ENCODE results near the gene PILRA.
"Not testable (repeated sequence)": the region's sequence is repeated elsewhere in the genome, so short reads cannot be mapped to it uniquely, and the experiment has no call there.

The PILRA gene

DNA sequence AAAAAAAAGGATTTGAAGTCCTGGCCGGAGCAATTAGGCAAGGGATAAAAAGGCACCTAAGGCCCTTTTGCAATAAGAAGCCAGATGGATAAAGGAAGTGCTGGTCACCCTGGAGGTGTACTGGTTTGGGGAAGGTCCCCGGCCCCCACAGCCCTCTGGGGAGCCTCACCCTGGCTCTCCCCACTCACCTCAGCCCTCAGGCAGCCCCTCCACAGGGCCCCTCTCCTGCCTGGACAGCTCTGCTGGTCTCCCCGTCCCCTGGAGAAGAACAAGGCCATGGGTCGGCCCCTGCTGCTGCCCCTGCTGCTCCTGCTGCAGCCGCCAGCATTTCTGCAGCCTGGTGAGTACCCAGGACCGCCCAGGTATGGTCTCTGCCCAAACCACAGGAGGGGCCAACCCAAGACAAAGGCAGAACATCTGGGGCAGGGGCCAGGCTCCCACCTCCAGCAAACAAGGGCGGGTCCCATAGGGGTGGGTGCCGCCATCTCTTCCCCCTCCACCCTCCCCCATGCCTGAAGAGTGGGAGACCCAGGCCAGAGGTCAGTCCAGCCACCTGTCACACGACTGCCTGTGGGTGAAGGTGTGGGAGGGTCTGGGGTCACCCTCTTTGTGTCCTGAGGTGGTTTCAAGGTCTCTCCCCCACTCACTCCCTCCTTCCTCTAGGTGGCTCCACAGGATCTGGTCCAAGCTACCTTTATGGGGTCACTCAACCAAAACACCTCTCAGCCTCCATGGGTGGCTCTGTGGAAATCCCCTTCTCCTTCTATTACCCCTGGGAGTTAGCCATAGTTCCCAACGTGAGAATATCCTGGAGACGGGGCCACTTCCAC, 15.0 kb upstream of the PILRA start, which contains the start of gene PILRB:
Gene PILRB (plus strand): TSS at position 91 of the 830 bp plus-strand sequence. CDS start 186 bp downstream, at position 277.
- no peak for DNase-seq

DNA sequence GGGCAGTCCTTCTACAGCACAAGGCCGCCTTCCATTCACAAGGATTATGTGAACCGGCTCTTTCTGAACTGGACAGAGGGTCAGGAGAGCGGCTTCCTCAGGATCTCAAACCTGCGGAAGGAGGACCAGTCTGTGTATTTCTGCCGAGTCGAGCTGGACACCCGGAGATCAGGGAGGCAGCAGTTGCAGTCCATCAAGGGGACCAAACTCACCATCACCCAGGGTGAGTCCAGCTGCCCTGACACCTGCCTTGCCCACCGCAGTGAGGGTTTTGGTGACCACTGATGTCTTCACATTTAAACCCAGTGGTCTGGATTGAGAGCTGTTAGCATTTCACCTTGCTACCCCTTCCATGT, 14.5 kb upstream of the PILRA start:
- DNase-seq = no peak

DNA sequence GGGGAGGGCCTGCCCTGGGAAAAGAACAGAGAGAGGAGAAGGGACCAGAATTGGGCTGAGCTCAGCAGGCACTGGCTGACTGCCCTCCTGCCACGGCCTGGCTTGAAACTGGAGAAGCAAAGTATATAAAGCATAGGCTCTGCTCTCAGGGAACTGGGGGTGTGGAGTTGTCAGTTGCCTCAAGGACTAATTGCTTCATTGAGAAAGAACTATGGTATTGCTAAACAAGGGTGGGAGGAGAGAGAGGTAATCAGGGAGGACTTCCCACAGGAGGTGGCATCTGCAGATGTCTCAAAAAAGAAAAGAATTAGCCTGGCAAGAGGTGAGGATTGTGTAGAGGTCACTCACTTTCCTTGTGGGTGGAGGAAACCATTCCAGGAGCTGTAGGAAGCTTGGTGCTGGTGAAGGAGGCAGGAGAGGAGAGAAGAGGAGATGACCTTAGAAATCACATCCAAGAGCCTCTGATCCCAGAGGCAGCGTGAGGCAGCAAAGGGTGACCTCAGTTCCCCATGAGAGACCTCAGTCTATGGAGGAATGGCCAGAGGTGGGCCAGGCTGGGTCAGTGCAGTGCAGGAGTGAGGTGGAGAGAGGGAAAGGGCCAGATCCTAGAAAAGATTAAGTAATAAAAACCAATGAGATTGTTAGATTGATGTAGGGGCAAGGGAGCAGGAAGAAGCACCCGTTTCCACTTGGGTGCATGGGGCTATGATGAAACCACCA, 13.0 kb upstream of the PILRA start:
- no peak for DNase-seq

DNA sequence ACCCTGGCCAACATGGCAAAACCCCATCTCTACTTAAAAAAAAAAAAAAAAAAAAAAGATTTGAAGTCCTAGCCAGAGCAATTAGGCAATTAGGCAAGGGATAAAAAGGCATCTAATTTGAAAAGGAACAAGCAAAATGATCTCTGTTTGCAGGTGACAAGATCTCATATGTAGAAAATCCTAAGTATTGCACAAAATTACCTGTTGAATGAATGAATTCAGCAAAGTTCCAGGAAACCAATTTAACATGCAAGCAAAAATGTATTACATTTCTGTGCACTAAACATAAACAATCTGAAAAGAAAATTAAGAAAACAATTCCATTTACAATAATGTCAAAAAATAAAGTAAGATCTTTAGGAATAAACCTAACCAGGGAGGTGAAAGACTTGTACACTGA, 10.2 kb upstream of the PILRA start:
- no peak for DNase-seq

DNA sequence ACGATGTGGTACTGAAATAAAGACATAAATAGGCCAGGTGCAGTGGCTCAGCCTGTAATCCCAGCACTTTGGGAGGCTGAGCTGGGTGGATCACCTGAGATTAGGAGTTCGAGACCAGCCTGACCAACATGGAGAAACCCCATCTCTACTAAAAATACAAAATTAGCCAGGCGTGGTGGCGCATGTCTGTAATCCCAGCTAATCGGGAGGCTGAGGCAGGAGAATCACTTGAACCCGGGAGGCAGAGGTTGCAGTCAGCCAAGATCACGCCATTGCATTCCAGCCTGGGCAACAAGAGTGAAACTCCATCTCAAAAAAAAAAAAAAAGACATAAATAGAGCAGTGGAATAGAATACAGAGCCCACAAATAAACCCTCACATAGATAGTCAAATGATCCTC, 9.5 kb upstream of the PILRA start:
- DNase-seq = not testable (repeated sequence)

DNA sequence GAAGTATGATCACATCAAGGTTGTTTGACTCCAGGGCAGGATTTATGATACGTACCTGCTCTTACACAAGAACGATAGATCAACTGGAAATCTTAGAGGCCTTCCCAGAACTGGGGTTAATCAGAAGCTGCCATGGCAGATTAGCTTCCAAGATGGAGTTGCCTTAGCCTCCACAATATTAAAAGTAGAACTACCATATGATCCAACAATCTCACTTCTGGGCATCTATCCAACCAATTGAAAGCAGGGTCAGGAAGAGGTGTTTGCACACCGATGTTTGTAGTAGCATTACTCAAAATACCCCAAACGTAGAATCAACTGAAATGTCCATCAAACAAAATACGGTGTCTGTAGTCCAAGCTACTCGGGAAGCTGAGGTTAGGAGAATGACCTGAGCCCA, 8.8 kb upstream of the PILRA start:
- no peak for DNase-seq

DNA sequence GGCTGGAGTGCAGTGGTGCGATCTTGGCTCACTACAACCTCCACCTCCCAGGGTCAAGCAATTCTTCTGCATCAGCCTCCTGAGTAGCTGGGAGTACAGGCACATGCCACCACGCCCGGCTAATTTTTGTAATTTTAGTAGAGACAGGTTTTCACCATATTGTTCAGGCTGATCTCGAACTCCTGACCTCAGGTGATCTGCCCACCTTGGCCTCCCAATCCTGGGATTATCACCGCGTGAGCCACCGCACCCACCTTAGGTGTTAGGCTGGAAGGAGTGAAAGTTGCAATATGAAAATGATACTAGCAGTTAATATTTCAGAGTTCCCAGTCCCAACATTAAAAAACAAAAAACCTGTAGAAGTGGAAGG, 7.3 kb upstream of the PILRA start:
- not testable (repeated sequence) for DNase-seq

DNA sequence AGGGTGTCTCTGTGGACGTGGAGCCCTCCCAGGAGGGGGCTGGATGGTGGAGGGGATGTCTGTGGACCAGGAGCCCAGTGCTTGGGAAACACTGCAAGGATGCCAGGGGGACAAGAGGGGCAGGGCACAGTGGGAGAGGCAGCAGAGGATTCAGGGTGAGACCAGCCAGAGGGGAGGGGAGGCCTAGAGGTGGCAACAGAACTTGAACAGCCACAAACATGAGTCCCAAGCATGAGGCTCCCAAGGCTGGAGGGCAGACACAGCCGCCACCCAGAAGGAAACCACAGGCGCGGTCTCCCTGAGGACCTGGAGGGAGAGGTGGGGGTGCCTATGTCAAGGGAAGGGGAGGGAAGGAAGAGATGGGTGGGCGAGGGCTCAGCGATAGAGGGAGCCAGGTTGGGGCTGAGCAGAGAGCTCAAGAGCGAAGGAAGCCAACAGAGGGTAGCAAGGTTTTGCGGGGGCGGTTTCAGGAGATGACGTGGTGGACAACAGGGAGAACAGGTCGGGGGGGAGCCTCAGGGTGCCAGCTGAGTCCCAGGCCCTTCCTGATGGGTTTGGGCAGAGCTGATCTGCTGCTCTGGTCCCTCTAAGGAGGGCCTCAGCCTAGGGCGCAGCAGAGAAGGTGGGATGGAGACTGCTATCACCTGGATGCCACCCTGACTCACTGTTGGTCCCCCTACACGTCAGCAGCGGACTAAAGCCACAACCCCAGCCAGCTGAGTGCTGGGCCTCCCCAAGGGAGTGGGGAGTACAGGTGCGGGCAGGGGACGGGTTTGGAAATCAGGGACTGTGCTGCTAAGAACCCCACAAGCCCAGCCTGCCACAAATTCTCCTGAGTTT, 6.7 kb upstream of the PILRA start:
- DNase-seq = no peak

DNA sequence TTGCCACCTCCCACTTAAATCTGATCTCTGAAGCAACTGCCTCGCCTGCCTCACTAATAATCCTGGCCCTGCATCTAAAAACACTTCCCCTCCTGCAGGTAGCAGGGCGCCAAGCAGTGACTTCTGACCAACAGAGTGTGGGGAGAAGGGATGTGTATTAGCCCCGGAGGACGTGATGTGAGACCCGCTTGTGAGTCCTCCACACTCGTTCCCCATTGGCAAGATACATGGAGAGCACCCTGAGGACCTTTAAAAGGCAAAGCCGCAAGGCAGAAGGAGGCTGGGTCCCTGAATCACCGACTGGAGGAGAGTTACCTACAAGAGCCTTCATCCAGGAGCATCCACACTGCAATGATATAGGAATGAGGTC, 6.1 kb upstream of the PILRA start:
- no peak for DNase-seq

DNA sequence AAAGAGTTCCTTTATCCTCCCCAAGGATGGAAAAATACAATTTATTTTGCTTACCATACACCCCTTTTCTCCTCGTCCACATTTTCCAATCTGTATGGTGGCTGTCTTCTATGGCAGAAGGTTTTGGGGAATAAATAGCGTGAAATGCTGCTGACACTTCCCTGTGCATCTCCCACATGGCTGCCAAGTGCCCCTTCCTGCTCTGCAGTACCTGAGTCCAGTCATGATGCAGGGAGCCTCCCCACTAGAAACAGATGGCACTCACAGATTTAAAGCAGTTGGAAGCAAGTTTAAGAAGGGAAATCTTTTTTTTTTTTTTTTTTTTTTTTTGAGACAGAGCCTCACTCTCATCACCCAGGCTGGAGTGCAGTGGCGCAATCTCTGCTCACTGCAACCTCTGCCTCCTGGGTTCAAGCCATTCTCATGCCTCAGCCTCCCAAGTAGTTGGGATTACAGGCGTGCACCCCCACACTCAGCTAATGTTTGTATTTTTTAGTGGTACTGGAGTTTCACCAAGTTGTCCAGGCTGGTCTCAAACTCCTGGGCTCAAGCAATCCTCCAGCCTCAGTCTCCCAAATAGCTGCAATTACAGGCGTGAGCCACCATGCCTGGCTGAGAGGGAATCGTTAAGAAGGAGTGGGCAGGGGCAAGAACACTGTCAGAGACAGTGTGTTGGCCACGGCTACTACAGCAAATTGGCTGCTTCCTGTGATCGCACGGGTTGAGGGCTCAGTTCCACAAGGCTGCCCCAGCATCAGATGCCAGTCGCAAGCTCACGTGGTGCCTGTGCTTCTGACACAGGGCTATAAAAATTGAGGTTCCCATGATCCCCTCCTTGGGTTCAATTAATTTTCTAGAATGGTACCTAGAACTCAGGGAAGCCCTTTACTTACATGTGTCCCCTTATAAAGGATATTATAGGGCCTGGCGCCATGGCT, 5.3 kb upstream of the PILRA start:
- no peak for DNase-seq

DNA sequence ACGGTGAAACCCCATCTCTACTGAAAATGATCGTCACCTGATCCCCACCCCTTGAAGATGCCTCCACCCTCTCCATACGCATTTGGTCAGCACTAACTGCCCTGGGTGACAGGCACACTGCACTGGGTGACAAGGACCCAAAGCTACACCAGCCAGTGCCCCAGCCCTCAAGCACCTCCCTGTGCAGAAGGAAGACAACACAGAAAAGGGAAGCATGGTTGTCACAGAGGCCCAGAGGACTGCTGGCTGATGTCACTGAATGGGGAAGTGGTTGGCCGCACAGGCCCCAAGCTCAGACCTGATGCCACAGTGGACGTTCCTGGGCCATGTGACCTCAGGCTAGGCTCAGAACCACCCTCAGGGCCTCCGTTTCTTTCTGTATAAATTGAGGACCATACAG, 4.2 kb upstream of the PILRA start:
- no peak for DNase-seq

DNA sequence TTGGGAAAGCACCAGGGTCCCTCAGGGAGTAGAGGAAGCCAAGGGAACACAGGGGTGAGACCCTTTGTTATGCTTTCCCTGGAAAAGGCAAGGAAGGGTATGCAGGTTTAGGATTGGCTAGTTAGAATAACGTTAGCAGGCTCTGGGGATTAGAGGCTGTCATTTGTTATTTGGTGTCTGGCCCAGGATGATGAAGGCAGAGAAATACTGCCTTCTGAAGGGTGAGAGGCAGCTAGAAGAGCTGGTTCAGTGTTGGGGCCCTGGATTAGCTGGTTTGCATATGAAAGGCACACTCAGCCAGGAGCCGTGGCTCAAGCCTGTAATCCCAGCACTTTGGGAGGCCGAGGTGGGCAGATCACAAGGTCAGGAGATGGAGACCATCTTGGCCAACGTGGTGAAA, 3.0 kb upstream of the PILRA start:
- no peak for DNase-seq

DNA sequence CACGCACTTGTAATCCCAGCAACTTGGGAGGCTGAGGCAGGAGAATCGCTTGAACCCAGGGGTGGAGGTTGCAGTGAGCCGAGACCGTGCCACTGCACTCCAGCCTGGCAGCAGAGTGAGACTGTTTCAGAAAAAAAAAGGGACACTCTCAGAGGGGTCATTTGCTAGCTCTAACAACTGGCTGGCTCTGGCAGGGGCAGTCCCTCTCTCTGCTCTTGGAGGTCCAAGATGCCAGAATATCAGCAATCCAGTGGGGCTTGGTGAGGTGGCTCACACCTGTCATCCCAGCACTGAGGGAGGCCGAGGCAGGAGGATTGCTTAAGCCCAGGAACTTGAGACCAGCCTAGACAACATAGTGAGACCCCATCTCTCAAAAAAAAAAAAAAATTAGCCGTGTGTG, 2.5 kb upstream of the PILRA start:
- DNase-seq = no peak

DNA sequence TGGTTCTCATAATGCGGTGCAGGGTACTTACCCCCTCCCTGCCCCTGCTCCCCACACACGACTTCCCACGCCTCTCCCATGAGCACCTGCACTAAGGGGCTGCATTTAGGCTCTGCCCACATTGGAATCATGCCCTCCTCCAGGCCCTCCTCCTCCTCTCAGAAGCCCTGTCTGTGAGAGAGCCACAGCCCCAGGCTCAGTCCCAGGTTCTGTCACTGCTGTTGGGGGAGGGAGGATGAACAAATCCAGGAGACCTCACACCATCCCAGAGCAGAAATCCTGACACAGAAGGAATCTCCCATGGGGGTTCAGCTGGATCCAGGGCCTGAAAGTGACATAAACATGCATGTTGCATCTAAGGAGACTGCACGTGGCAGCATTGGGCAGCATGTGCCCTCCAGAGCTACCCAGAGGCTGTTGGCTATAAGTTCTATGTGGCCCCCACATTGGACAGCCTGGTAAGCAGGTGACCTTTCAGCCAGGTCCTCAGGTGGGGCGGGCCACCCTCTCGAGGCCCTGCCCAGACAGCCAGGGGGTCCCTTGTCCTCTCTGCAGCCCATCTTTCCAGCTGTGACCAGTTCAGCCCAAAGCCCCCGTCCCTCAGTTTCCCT, 1.6 kb upstream of the PILRA start:
- no peak for DNase-seq

DNA sequence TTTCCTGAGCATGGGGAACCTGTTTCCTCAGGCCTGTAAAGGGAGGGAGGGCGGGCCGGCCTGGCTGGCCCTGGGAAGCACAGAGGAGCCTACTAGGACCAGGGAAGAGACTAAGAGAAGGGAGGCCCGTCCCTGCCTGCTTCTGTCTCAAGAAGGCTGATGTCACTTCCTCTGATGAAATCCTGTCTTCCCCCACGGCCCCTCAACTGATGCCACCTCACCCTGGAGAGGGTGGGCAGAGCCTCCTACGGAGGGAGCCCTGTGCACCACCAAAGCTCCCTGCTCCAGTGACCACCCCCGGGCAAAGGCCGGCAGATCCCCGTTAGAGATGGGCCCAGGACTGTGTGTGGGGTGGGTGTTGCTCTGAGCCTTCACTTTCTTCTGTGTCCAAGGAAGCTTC, 1.0 kb upstream of the PILRA start:
- no peak for DNase-seq

DNA sequence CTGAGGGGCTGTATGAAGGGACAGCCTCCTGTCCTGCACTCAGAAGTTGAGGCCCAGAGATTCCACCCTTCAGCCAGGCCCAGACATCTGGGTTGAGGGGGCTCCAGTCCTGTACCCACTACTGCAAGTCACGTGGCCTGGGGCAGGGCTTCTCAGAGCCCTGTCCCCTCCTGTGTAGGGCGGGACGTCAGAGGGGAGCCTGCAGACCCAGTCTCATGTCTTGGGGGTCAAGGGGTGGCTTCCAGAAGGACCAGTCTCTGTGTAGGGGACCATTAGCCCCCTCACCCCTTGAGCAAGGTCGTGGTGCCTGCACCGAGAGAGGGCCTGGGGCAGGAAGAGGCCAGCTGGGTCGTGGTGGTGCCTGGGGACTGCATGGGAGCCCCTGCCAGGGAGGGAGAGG, 593 bp upstream of the PILRA start:
- no peak for DNase-seq

DNA sequence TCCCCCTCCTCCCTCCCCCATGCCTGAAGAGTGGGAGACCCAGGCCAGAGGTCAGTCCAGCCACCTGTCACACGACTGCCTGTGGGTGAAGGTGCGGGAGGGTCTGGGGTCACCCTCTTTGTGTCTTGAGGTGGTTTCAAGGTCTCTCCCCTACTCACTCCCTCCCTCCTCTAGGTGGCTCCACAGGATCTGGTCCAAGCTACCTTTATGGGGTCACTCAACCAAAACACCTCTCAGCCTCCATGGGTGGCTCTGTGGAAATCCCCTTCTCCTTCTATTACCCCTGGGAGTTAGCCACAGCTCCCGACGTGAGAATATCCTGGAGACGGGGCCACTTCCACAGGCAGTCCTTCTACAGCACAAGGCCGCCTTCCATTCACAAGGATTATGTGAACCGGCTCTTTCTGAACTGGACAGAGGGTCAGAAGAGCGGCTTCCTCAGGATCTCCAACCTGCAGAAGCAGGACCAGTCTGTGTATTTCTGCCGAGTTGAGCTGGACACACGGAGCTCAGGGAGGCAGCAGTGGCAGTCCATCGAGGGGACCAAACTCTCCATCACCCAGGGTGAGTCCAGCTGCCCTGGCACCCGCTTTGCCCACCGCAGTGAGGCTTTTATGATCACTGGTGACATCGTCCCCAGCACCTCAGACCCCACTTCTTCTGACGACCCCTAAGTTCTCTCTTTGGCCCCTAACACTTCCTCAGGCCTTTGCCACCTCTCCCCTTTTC, 747 bp downstream of the PILRA start:
- not testable (repeated sequence) for DNase-seq

DNA sequence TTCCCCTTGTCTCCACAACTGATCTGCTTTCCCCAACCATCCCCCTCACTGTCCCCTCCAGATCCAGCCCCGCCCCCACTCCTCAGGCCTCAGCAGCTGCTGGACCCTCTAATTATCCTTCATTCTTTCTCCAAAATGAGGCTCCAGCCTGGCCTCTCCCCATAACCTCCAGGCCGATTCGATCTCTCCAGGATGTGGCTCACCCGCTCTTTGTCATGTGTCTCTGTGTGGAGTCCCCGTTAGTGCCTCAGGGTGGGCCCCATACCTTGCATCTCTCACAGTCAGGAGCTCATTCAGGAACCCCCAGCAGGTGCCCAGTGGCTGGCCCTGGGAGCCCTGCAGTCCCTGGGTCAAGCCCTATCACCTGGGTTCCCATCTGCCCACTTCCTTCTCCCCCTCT, 1.3 kb downstream of the PILRA start:
- DNase-seq = no peak

DNA sequence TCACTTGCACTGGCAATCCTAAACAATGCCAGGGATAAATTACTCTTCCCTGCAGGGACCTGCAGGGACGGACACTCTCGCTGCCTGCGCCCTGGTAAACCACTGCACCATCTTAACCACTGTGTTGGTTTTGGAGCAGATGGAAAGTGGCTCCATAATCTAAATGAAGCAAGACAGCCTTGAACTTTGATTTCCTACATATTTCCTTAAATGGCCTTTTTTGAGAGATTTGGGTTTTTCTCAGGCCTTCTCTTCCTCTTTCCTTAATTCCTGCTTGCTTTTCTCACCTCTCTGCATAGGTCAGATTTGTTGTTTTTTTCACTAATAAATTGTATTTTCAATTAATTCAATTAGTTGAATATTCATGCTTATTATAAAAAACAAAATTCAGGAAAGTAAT, 2.8 kb downstream of the PILRA start:
- DNase-seq = no peak

DNA sequence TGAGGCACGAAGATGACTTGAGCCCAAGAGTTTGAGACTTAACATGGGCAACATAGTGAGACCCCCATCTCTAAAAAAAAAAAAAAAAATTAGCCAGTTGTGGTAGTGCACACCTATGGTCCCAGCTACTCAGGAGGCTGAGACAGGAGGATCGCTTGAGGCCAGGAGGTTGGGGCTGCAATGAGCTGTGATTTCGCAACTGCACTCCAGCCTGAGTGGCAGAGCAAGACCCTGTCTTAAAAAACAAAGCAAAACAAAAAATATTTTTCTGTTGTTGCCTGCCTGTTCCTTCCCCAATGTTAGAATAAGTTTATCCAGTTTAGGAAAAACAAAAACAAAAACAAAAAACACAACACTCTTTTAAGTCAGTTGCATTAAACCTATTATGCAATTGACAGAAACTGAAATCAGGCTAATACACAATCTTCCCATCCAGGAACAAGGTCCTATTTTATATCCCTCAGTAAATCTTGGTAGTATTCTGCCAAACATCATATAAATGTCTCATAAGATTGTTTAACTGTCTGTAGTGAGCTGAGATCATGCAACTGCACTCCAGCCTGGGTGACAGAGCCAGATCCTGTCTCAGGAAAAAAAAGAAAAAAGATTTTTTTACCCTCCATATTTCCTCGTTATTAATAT, 4.9 kb downstream of the PILRA start:
- DNase-seq = no peak

DNA sequence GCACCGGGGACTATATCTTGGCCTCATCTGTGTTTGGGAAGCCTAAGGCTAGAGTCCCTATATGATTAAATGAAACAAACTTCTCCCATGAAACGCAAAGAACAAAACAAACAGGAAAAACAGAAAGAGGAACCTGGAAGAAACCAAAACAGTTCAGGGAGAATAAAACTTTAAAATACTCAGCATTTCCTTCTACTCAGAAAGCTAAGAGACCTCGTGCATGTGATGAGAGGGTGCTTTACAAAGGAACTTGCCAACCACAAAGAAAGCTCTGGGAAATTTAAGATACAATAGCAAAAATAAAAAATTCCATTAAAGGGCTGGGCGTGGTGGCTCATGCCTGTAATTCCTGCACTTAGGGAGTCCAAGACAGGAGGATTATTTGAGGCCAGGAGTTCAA, 6.9 kb downstream of the PILRA start:
- no peak for DNase-seq
